ENCODE data around the gene NFE2L1.
A peak's percentile ranks its signal among the peaks of the same experiment; 100 is the strongest.
"Not testable (repeated sequence)": the region's sequence is repeated elsewhere in the genome, so short reads cannot be mapped to it uniquely, and the experiment has no call there.

NFE2L1 gene

GRCh38 chr17:48068491-48068961 lies 20.4 kb downstream of the NFE2L1 start:
- Histone ChIP-seq H2AFZ (ENCODE audit: low read depth, low read length) (no peak overlapping the region), H3K36me3 (replicated peaks; ENCODE audit: low read depth, low read length) (peaks cover 47% of the 10 kb centered on the region), H4K20me1 (ENCODE audit: insufficient read depth, low read length) (peaks cover 10% of the 10 kb centered on the region), H3K4me3 (ENCODE audit: low read length) (no peak overlapping the region), H3K27ac (ENCODE audit: low read length) (no peak overlapping the region), H3K79me2 (ENCODE audit: low read length) (peaks cover 7% of the 10 kb centered on the region), H3K9ac (ENCODE audit: low read length) (no peak overlapping the region), H3K4me2 (ENCODE audit: low read length) (no peak overlapping the region), H3K4me1 (ENCODE audit: low read length) (no peaks in the 10 kb centered on the region), H3K27me3 (ENCODE audit: low read depth, low read length) (no peaks in the 10 kb centered on the region), H3K9me3 (ENCODE audit: insufficient read depth, low read length) (no peaks in the 10 kb centered on the region)
- peak; percentile 26; the same call in 1 of the 2 replicates for TF ChIP-seq CTCF (IDR thresholded peaks at IDR 0.05; ENCODE audit: low read depth, low read length)
- no peak for TF ChIP-seq EZH2phosphoT487 (IDR thresholded peaks at IDR 0.05; ENCODE audit: low read depth)

DNA sequence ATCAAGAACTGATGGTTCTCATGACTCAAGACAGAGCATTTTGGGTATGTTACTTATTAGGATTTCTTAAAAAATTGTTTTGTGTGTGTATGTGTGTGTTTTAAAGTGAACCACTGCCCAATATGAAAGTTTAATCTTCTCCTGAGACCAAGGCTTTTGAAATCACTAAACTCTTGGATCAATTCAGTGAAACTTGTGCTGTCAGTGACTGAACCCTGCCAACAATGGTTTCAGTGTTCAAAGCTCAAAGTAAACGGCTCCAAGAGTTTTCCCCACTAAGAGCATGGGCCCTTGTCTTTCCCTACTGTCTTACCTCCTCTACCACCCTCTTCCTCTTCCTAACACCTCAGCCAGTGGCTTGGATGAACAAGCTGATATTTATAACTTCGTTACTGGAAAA lies 22.0 kb downstream of the NFE2L1 start:
- Histone ChIP-seq H4K20me1 (ENCODE audit: insufficient read depth, low read length) (peaks cover 3% of the 10 kb centered on the region), H3K79me2 (ENCODE audit: low read length) (peaks cover 3% of the 10 kb centered on the region; the same call in 1 of the 2 replicates), H3K27me3 (ENCODE audit: low read depth, low read length) (no peaks in the 10 kb centered on the region), H3K27ac (ENCODE audit: low read length) (no peak overlapping the region), H3K9ac (ENCODE audit: low read length) (no peak overlapping the region), H3K4me2 (ENCODE audit: low read length) (no peak overlapping the region), H3K36me3 (replicated peaks; ENCODE audit: low read depth, low read length) (peaks cover 47% of the 10 kb centered on the region), H3K4me3 (ENCODE audit: low read length) (no peak overlapping the region), H3K9me3 (ENCODE audit: insufficient read depth, low read length) (no peaks in the 10 kb centered on the region), H3K4me1 (ENCODE audit: low read length) (no peaks in the 10 kb centered on the region), H2AFZ (ENCODE audit: low read depth, low read length) (no peak overlapping the region)
- TF ChIP-seq CTCF (IDR thresholded peaks at IDR 0.05; ENCODE audit: low read depth, low read length): no peak
- no peak for TF ChIP-seq EZH2phosphoT487 (IDR thresholded peaks at IDR 0.05; ENCODE audit: low read depth)

DNA sequence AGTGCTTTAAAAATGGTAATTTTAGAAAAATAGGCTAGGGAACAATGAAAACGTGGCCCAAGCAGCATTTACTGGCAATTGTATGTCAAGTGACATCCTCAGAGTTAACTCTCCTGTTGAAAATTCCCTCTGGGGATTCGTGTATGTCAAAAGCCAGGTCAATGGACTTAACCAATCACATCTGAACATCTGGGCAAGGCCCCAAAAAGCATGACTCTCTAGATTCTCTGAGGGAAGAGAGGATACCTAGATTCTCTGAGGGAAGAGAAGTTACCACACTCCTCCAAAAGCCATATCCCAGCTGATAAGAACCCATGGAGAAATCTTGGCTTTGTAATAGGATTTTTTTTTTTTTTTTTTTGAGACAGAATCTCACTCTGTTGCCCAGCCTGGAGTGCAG lies 23.5 kb downstream of the NFE2L1 start:
- no peaks in the 10 kb centered on the region for H3K4me1 ChIP-seq (ENCODE audit: low read length)
- peaks cover 41% of the 10 kb centered on the region for H3K36me3 ChIP-seq (replicated peaks; ENCODE audit: low read depth, low read length)
- TF ChIP-seq CTCF (IDR thresholded peaks at IDR 0.05; ENCODE audit: low read depth, low read length) (no peak), EZH2phosphoT487 (IDR thresholded peaks at IDR 0.05; ENCODE audit: low read depth) (no peak)
- no peak overlapping the region for H3K9ac ChIP-seq (ENCODE audit: low read length)
- H3K27ac ChIP-seq (ENCODE audit: low read length): no peak overlapping the region
- no peak overlapping the region for H3K4me2 ChIP-seq (ENCODE audit: low read length)
- H3K9me3 ChIP-seq (ENCODE audit: insufficient read depth, low read length): no peaks in the 10 kb centered on the region
- peaks cover 3% of the 10 kb centered on the region for H4K20me1 ChIP-seq (ENCODE audit: insufficient read depth, low read length)
- H3K4me3 ChIP-seq (ENCODE audit: low read length): no peak overlapping the region
- H3K27me3 ChIP-seq (ENCODE audit: low read depth, low read length): no peaks in the 10 kb centered on the region
- no peak overlapping the region for H2AFZ ChIP-seq (ENCODE audit: low read depth, low read length)
- H3K79me2 ChIP-seq (ENCODE audit: low read length): peaks cover 3% of the 10 kb centered on the region

DNA sequence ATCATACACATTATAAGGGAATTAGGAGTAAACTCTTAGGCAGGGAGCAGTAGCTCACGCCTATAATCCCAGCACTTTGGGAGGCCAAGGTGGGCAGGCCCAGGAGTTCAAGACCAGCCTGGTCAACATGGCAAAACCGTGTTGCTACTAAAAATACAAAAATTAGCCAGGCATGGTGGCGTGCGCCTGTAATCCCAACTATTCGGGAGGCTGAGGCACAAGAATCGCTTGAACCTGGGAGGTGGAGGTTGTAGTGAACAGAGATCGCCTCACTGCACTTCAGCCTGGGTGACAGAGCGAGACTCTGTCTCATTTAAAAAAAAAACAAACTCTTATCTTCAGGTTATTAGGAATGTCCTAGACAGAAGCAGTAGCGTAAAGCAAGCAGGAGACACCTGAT lies 24.7 kb downstream of the NFE2L1 start:
- H3K4me3 ChIP-seq (ENCODE audit: low read length); H3K27me3 ChIP-seq (ENCODE audit: low read depth, low read length); H3K4me2 ChIP-seq (ENCODE audit: low read length); H3K9ac ChIP-seq (ENCODE audit: low read length); H3K9me3 ChIP-seq (ENCODE audit: insufficient read depth, low read length); H3K4me1 ChIP-seq (ENCODE audit: low read length); H4K20me1 ChIP-seq (ENCODE audit: insufficient read depth, low read length); H3K27ac ChIP-seq (ENCODE audit: low read length); H2AFZ ChIP-seq (ENCODE audit: low read depth, low read length); H3K79me2 ChIP-seq (ENCODE audit: low read length): not testable (repeated sequence)
- peaks cover 36% of the 10 kb centered on the region for H3K36me3 ChIP-seq (replicated peaks; ENCODE audit: low read depth, low read length)

DNA sequence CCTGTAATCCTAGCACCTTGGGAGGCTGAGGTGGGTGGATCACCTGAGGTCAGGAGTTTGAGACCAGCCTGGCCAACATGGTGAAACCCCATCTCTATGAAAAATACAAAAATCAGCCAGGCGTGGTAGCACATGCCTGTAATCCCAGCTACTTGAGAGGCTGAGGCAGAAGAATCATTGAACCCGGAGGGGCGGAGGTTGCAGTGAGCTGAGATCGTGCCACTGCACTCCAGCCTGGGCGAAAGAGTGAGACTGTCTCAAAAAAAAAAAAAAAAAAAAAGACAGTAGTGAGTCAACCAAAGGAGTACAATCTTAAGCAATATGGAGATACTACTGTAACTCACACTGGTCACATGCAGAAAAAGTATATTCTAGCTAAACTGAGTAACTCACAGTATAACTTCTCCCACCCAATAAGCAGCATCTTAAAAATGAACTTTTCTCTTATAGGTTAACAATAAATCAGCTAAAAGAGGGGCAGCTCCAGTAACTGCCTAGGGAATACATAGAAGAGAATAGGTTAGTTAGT lies 25.5 kb downstream of the NFE2L1 start:
- Histone ChIP-seq H3K79me2 (ENCODE audit: low read length) (peaks cover 14% of the 10 kb centered on the region), H3K36me3 (replicated peaks; ENCODE audit: low read depth, low read length) (peaks cover 33% of the 10 kb centered on the region)

More for the DNA sequence above, 25.5 kb downstream of the NFE2L1 start:
- H3K27me3 ChIP-seq (ENCODE audit: low read depth, low read length); H2AFZ ChIP-seq (ENCODE audit: low read depth, low read length); H3K27ac ChIP-seq (ENCODE audit: low read length); H3K9ac ChIP-seq (ENCODE audit: low read length); H4K20me1 ChIP-seq (ENCODE audit: insufficient read depth, low read length); H3K9me3 ChIP-seq (ENCODE audit: insufficient read depth, low read length); H3K4me1 ChIP-seq (ENCODE audit: low read length); H3K4me3 ChIP-seq (ENCODE audit: low read length); H3K4me2 ChIP-seq (ENCODE audit: low read length): not testable (repeated sequence)

Measured in OCI-LY3 (cell line).